SJSA1 (cell line): Measurements from ENCODE around the gene PLXDC1. TPM values are rescaled to one million over a fixed set of nuclear protein-coding genes. Genes with fewer than 3 reads are reported as not detected.

ENCODE experiments used
- DNase-seq, 2 experiments: peaks; one replicate each; pipeline ENCODE4 v3.0.0-alpha.2; 2015 to 2020; ENCODE audit warnings: low spot score in 2 of 2, low read depth in 1 of 2
- H3K27ac ChIP-seq: fragments of 250-450 bp; sonication (Bioruptor Pico); 2 replicates; pipeline ENCODE4 v1.5.1; 2020; ENCODE audit warnings: mild to moderate bottlenecking, moderate library complexity
- H3K27me3 ChIP-seq: fragments of 250-450 bp; sonication (Bioruptor Pico); replicated peaks from 2 replicates; pipeline ENCODE4 v1.5.1; 2020; ENCODE audit warnings: mild to moderate bottlenecking, moderate library complexity
- H3K36me3 ChIP-seq: fragments of 250-450 bp; sonication (Bioruptor Pico); 2 replicates; pipeline ENCODE4 v1.5.1; 2020; ENCODE audit warnings: mild to moderate bottlenecking
- H3K4me1 ChIP-seq: fragments of 250-450 bp; sonication (Bioruptor Pico); replicated peaks from 2 replicates; pipeline ENCODE4 v1.6.1; 2021; ENCODE audit warnings: mild to moderate bottlenecking
- H3K4me3 ChIP-seq: fragments of 250-450 bp; sonication (Bioruptor Pico); 2 replicates; pipeline ENCODE4 v1.5.1; 2020; ENCODE audit warnings: mild to moderate bottlenecking
- H3K9me3 ChIP-seq: fragments of 250-450 bp; sonication (Bioruptor Pico); replicated peaks from 2 replicates; pipeline ENCODE4 v1.5.1; 2020; ENCODE audit warnings: mild to moderate bottlenecking
- total RNA-seq: library from RNA; depleted of rRNA; stranded (reverse); fragments of >200 nt; shearing (Covaris generic); gene quantifications from 2 replicates; pipeline ENCODE4 v1.2.3, GENCODE V29; 2014

PLXDC1 gene
- total RNA-seq, 1 experiment from 2014 or later: not detected

- H3K27ac ChIP-seq: no peak overlapping the region
Observed at GRCh38 chr17:39082482-39082881, 69.0 kb downstream of the PLXDC1 start.

GRCh38 chr17:39081851-39082250 lies 69.6 kb downstream of the PLXDC1 start:
- Histone ChIP-seq H3K27ac (no peak overlapping the region), H3K9me3 (no peaks in the 10 kb centered on the region), H3K4me3 (no peak overlapping the region), H3K27me3 (peaks cover 6% of the 10 kb centered on the region; the same call in 1 of the 2 replicates), H3K36me3 (no peaks in the 10 kb centered on the region), H3K4me1 (no peaks in the 10 kb centered on the region)
- DNase-seq: no peak

More at GRCh38 chr17:39082482-39082881, 69.0 kb downstream of the PLXDC1 start:
- H3K4me1 ChIP-seq: no peaks in the 10 kb centered on the region
- H3K9me3 ChIP-seq: no peaks in the 10 kb centered on the region
- no peak for DNase-seq
- H3K36me3 ChIP-seq: no peaks in the 10 kb centered on the region
- H3K4me3 ChIP-seq: no peak overlapping the region
- peaks cover 6% of the 10 kb centered on the region; the same call in 1 of the 2 replicates for H3K27me3 ChIP-seq

- no peaks in the 10 kb centered on the region for H3K36me3 ChIP-seq
- H3K27ac ChIP-seq: no peak overlapping the region
- DNase-seq: no peak
- peaks cover 6% of the 10 kb centered on the region; the same call in 1 of the 2 replicates for H3K27me3 ChIP-seq
- H3K4me1 ChIP-seq: no peaks in the 10 kb centered on the region
- no peaks in the 10 kb centered on the region for H3K9me3 ChIP-seq
- H3K4me3 ChIP-seq: no peak overlapping the region
Observed at GRCh38 chr17:39080421-39081078, 70.9 kb downstream of the PLXDC1 start.

DNA sequence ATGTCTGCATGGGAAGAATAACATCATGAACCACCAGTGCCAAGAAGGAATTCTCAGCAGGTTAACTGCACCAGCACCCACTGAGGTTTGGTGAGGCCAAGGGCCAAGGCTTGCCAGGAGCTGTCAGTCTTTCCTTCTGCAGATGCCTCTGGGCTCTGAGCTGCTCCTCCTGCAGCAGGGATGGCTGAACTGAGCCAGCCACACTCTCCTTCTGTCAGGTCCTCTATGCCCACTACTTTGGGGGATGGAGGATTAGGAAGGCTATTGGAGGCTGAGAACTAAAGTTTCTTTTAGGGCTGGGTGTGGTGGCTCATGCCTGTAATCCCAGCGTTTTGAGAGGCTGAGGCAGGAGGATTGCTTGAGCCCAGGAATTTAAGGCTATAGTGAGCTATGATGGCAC lies 71.6 kb downstream of the PLXDC1 start:
- no peaks in the 10 kb centered on the region for H3K4me1 ChIP-seq
- no peak for DNase-seq
- H3K27ac ChIP-seq: no peak overlapping the region
- H3K4me3 ChIP-seq: no peak overlapping the region
- H3K9me3 ChIP-seq: no peaks in the 10 kb centered on the region
- H3K36me3 ChIP-seq: no peaks in the 10 kb centered on the region
- H3K27me3 ChIP-seq: peaks cover 6% of the 10 kb centered on the region; the same call in 1 of the 2 replicates

- Histone ChIP-seq H3K4me1 (no peaks in the 10 kb centered on the region), H3K27me3 (peaks cover 3% of the 10 kb centered on the region; the same call in 1 of the 2 replicates), H3K4me3 (no peak overlapping the region), H3K36me3 (no peaks in the 10 kb centered on the region), H3K9me3 (no peaks in the 10 kb centered on the region), H3K27ac (no peak overlapping the region)
- no peak for DNase-seq
Observed at GRCh38 chr17:39077866-39078265, 73.6 kb downstream of the PLXDC1 start.

DNA sequence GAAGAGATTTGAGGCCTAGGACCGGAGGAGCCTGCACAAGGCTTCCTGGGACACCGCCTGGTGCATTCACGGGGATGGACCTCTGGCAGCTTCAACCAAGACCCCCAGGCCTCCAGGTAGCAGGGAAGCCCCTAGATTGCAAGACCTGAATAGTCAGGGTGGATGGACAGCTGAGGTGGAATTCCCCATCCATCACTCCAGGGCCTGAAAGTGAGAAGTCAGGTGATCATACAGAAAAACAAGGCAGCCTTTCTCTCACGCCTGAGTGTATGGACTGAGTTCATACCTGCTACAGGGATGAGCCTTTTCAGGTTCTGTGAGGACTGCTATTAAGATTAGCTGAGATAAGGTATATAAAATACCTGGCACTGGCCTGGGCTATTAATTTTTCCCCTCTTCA lies 74.2 kb downstream of the PLXDC1 start:
- H3K27ac ChIP-seq: no peak overlapping the region
- no peak for DNase-seq
- no peaks in the 10 kb centered on the region for H3K4me1 ChIP-seq
- H3K4me3 ChIP-seq: no peak overlapping the region
- H3K36me3 ChIP-seq: no peaks in the 10 kb centered on the region
- H3K9me3 ChIP-seq: no peaks in the 10 kb centered on the region
- H3K27me3 ChIP-seq: peaks cover 3% of the 10 kb centered on the region; the same call in 1 of the 2 replicates

DNA sequence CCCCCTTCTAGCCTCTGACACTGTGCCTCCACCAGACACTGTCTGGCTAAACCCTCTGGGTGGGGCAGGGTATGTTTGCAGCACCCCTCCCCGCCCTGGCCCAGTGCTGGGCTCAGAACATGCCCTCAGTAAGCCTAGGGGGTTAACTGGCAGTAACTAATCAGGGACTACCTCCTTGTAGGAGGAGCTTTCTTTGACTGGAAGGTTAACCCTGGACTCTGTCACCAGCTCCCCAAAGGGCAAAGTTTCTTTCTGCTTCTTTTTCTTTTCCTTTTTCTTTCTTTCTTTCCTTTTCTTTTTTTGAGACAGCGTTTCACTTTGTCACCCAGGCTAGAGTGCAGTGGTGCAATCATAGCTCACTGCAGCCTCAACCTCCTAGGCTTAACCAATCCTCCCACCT lies 76.8 kb downstream of the PLXDC1 start:
- peaks cover 2% of the 10 kb centered on the region; the same call in 1 of the 2 replicates for H3K27me3 ChIP-seq
- H3K9me3 ChIP-seq: no peaks in the 10 kb centered on the region
- H3K4me3 ChIP-seq: no peak overlapping the region
- DNase-seq: no peak
- no peak overlapping the region for H3K27ac ChIP-seq
- H3K36me3 ChIP-seq: no peaks in the 10 kb centered on the region
- no peaks in the 10 kb centered on the region for H3K4me1 ChIP-seq

GRCh38 chr17:39073916-39074315 lies 77.5 kb downstream of the PLXDC1 start:
- no peak for DNase-seq
- Histone ChIP-seq H3K4me1 (no peaks in the 10 kb centered on the region), H3K36me3 (no peaks in the 10 kb centered on the region), H3K27me3 (peaks cover 9% of the 10 kb centered on the region; the same call in 1 of the 2 replicates), H3K4me3 (no peak overlapping the region), H3K9me3 (no peaks in the 10 kb centered on the region), H3K27ac (no peak overlapping the region)

- Histone ChIP-seq H3K27me3 (peaks cover 9% of the 10 kb centered on the region; the same call in 1 of the 2 replicates), H3K4me1 (no peaks in the 10 kb centered on the region), H3K27ac (no peak overlapping the region), H3K4me3 (no peak overlapping the region), H3K9me3 (no peaks in the 10 kb centered on the region), H3K36me3 (no peaks in the 10 kb centered on the region)
- no peak for DNase-seq
Observed at GRCh38 chr17:39073353-39073752, 78.1 kb downstream of the PLXDC1 start.

GRCh38 chr17:39071573-39071972 lies 79.9 kb downstream of the PLXDC1 start:
- Histone ChIP-seq H3K27ac (no peak overlapping the region), H3K9me3 (no peaks in the 10 kb centered on the region), H3K36me3 (no peaks in the 10 kb centered on the region), H3K4me3 (no peak overlapping the region), H3K27me3 (peaks cover 15% of the 10 kb centered on the region; the same call in 1 of the 2 replicates), H3K4me1 (no peaks in the 10 kb centered on the region)
- no peak for DNase-seq

- Histone ChIP-seq H3K27ac (no peak overlapping the region), H3K4me3 (no peak overlapping the region), H3K9me3 (no peaks in the 10 kb centered on the region), H3K4me1 (peaks cover 5% of the 10 kb centered on the region; the same call in 1 of the 2 replicates), H3K36me3 (no peaks in the 10 kb centered on the region), H3K27me3 (peaks cover 18% of the 10 kb centered on the region)
- no peak for DNase-seq
Observed at GRCh38 chr17:39069114-39069756, 82.2 kb downstream of the PLXDC1 start.

DNA sequence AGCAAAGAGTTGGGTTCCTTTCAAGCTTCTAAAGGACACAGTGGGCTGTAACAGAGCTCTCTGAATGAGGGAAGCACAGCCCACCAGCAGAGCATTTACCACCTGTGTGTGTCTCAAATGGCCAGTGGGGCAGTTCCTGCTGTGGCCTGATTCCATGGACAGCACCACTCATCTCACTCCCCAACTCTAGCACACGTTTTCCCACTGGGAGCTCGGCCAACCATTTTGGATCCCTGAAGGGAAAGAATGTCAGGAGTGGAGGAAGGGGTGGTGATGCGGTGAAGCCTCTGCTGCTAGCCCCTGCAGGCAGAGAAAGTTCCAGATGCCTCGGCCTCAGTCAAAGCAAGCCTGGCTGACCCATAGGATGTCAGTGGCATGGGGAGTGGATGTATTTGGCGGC lies 86.6 kb downstream of the PLXDC1 start:
- DNase-seq: no peak
- peaks cover 23% of the 10 kb centered on the region for H3K4me1 ChIP-seq
- H3K27me3 ChIP-seq: peaks cover 21% of the 10 kb centered on the region
- H3K36me3 ChIP-seq: no peaks in the 10 kb centered on the region
- H3K4me3 ChIP-seq: no peak overlapping the region
- H3K27ac ChIP-seq: no peak overlapping the region
- no peaks in the 10 kb centered on the region for H3K9me3 ChIP-seq

- no peaks in the 10 kb centered on the region for H3K36me3 ChIP-seq
- no peak for DNase-seq
- H3K27me3 ChIP-seq: peaks cover 16% of the 10 kb centered on the region
- H3K27ac ChIP-seq: no peak overlapping the region
- H3K4me1 ChIP-seq: peaks cover 23% of the 10 kb centered on the region
- H3K9me3 ChIP-seq: no peaks in the 10 kb centered on the region
- no peak overlapping the region for H3K4me3 ChIP-seq
Observed at GRCh38 chr17:39064374-39064773, 87.1 kb downstream of the PLXDC1 start.

GRCh38 chr17:39063681-39064069 lies 87.8 kb downstream of the PLXDC1 start:
- peaks cover 13% of the 10 kb centered on the region for H3K27me3 ChIP-seq
- no peaks in the 10 kb centered on the region for H3K9me3 ChIP-seq
- no peak for DNase-seq
- H3K36me3 ChIP-seq: no peaks in the 10 kb centered on the region
- no peak overlapping the region for H3K27ac ChIP-seq
- H3K4me1 ChIP-seq: peaks cover 23% of the 10 kb centered on the region
- no peak overlapping the region for H3K4me3 ChIP-seq
